DMS 273 treated with DMSO at 0.1 percent for 48 hours (cell line): ENCODE measurements around the gene SFTPD.

Experiments
- DNase-seq: peaks from one replicate; lab custom pipeline; 2025; lab: John Stamatoyannopoulos, UW

Gene SFTPD

GRCh38 chr10:79944428-79945395 lies 4.2 kb downstream of the SFTPD start:
- no peak for DNase-seq

GRCh38 chr10:79943871-79944270 lies 5.0 kb downstream of the SFTPD start:
- no peak for DNase-seq

- no peak for DNase-seq
Measured at GRCh38 chr10:79942261-79943185, 6.4 kb downstream of the SFTPD start.

- no peak for DNase-seq
Measured at GRCh38 chr10:79941585-79942210, 7.2 kb downstream of the SFTPD start.

GRCh38 chr10:79941146-79941545 lies 7.8 kb downstream of the SFTPD start:
- DNase-seq: no peak

GRCh38 chr10:79940431-79940830 lies 8.5 kb downstream of the SFTPD start:
- DNase-seq: no peak

- DNase-seq: no peak
Measured at GRCh38 chr10:79939969-79940368, 8.9 kb downstream of the SFTPD start.

GRCh38 chr10:79938728-79939406 lies 10.0 kb downstream of the SFTPD start:
- no peak for DNase-seq

- DNase-seq: peak; percentile 75
Measured at GRCh38 chr10:79937701-79938151, 11.2 kb downstream of the SFTPD start.

- no peak for DNase-seq
Measured at GRCh38 chr10:79936625-79937615, 12.0 kb downstream of the SFTPD start.

- no peak for DNase-seq
Measured at GRCh38 chr10:79933961-79934360, 14.9 kb downstream of the SFTPD start.

- DNase-seq: no peak
Measured at GRCh38 chr10:79932841-79933379, 16.0 kb downstream of the SFTPD start.

- DNase-seq: no peak
Measured at GRCh38 chr10:79932307-79932706, 16.6 kb downstream of the SFTPD start.

- DNase-seq: no peak
Measured at GRCh38 chr10:79930751-79931150, 18.2 kb downstream of the SFTPD start.

- no peak for DNase-seq
Measured at GRCh38 chr10:79930267-79930666, 18.6 kb downstream of the SFTPD start.

- peak; percentile 18 for DNase-seq
Measured at GRCh38 chr10:79929409-79929904, 19.4 kb downstream of the SFTPD start.

- no peak for DNase-seq
Measured at GRCh38 chr10:79928028-79928583, 20.8 kb downstream of the SFTPD start.

- no peak for DNase-seq
Measured at GRCh38 chr10:79927111-79927828, 21.6 kb downstream of the SFTPD start.

- DNase-seq: no peak
Measured at GRCh38 chr10:79926037-79926436, 22.9 kb downstream of the SFTPD start.
